Measurements from ENCODE around the gene RPS28.

The RPS28 gene

GRCh38 chr19:8370176-8371010 lies 49.1 kb downstream of the RPS28 start:
- in situ Hi-C loops (cut with HindIII; ENCODE audit: low sequenced_read_pairs) = no loop called here

GRCh38 chr19:8371011-8371804 lies 49.9 kb downstream of the RPS28 start:
- in situ Hi-C loops (cut with HindIII; ENCODE audit: low sequenced_read_pairs) = no loop called here

Data from DLD1 (cell line).